Upper lobe of left lung (tissue), 6 donors: Measurements from ENCODE around the gene PIM1. TPM values are rescaled to one million over a fixed set of nuclear protein-coding genes. Genes with fewer than 3 reads are reported as not detected.

ENCODE experiments used
- ATAC-seq, 2 donors: fragments of 200-7000 bp; cut with Tn5 transposase; one replicate each; pipeline ENCODE4 v1.9.1; 2022; ENCODE audit warnings: mild to moderate bottlenecking in 2 of 2, moderate library complexity in 2 of 2; ENCODE audit not compliant: low FRiP score in 2 of 2
- DNase-seq, 2 donors: peaks; one replicate each; pipeline ENCODE4 v3.0.0-alpha.2; 2019 to 2020
- H3K27ac ChIP-seq, 4 donors: fragments of 200-600 bp; sonication (generic); one replicate each; pipeline ENCODE4 v1.5.1; 2016 to 2019
- H3K27me3 ChIP-seq, 4 donors: fragments of 200-600 bp; sonication (generic); one replicate each; pipeline ENCODE4 v1.5.1; 2017 to 2019
- H3K36me3 ChIP-seq, 4 donors: fragments of 200-600 bp; sonication (generic); one replicate each; pipeline ENCODE4 v1.5.1; 2016 to 2019
- H3K4me1 ChIP-seq, 4 donors: fragments of 200-600 bp; sonication (generic); one replicate each; pipeline ENCODE4 v1.5.1; 2018 to 2019
- H3K4me3 ChIP-seq, 4 donors: fragments of 200-600 bp; sonication (generic); one replicate each; pipeline ENCODE4 v1.5.1; 2017 to 2019; ENCODE audit warnings: mild to moderate bottlenecking in 2 of 4, moderate library complexity in 1 of 4
- H3K9me3 ChIP-seq, 4 donors: fragments of 200-600 bp; sonication (generic); one replicate each; pipeline ENCODE4 v1.5.1; 2018 to 2019
- CTCF ChIP-seq, 6 experiments: fragments of 450-650 bp in 4 of 6; fragments of 200-600 bp in 2 of 6; sonication (generic) in 2 of 6; IDR thresholded peaks; one replicate each; pipeline ENCODE4 v1.5.1; 2016 to 2019; ENCODE audit warnings: antibody characterized with exemption in 6 of 6
- EP300 ChIP-seq, 4 donors: sonication (generic); formaldehyde crosslinking; IDR thresholded peaks; one replicate each; pipeline ENCODE4 v1.5.1; 2017; ENCODE audit warnings: antibody characterized with exemption in 4 of 4, control low read depth in 2 of 4
- POLR2A ChIP-seq, 4 donors: fragments of 450-650 bp; IDR thresholded peaks; one replicate each; pipeline ENCODE4 v1.5.1; 2016 to 2017; ENCODE audit warnings: antibody characterized with exemption in 4 of 4, mild to moderate bottlenecking in 2 of 4
- POLR2AphosphoS5 ChIP-seq, 2 donors: sonication (generic); formaldehyde crosslinking; IDR thresholded peaks; one replicate each; pipeline ENCODE4 v1.5.1; 2017; ENCODE audit warnings: antibody characterized with exemption in 2 of 2
- WGBS, 2 donors: methylation state at CpG; one replicate each; pipeline ENCODE4 v1.1.5; 2017 to 2018; 5-methylcytosine and 5-hydroxymethylcytosine counted together
- total RNA-seq, 6 donors: library from RNA; depleted of rRNA in 4 of 6; stranded (reverse); fragments of >200 nt in 4 of 6; gene quantifications; one replicate each; pipeline versions ENCODE4 v1.1.0 to v1.2.1, GENCODE V29; 2016 to 2021
- donor health status: DM: no; HTN: no; CAD: no; lungs with moderate emphysema.
- donor health status: DM: no; HTN: yes; CAD: no; lungs with severe emphysema.

Gene PIM1
- total RNA-seq, 6 donors from 2014 or later = 26.9 to 80.9 (median 36.0) TPM

GRCh38 chr6:37138856-37139229 lies 31.1 kb upstream of the PIM1 start:
- Histone ChIP-seq H3K27me3 (no peaks in the 10 kb centered on the region), H3K27ac (no peak overlapping the region), H3K9me3 (no peaks in the 10 kb centered on the region), H3K4me1 (peaks cover 24 to 39% (median 30%) of the 10 kb centered on the region in 4 donors), H3K4me3 (no peak overlapping the region), H3K36me3 (no peaks in the 10 kb centered on the region)
- 75 to 100% methylated on average over 1 of the region's 1 CpG for WGBS, 2 donors
- TF ChIP-seq POLR2A (IDR thresholded peaks at IDR 0.05) (no peak), POLR2AphosphoS5 (IDR thresholded peaks at IDR 0.05) (no peak), EP300 (IDR thresholded peaks at IDR 0.05) (no peak)
- ATAC-seq (no peak), DNase-seq (no peak)

GRCh38 chr6:37139230-37139962 lies 30.6 kb upstream of the PIM1 start:
- no peak for DNase-seq
- Histone ChIP-seq H3K36me3 (no peaks in the 10 kb centered on the region), H3K4me1 (peaks cover 22 to 33% (median 25%) of the 10 kb centered on the region in 4 donors), H3K9me3 (no peaks in the 10 kb centered on the region), H3K27me3 (no peaks in the 10 kb centered on the region), H3K4me3 (no peak overlapping the region), H3K27ac (no peak overlapping the region)
- ATAC-seq = no peak
- TF ChIP-seq CTCF (IDR thresholded peaks at IDR 0.05) (no peak), POLR2AphosphoS5 (IDR thresholded peaks at IDR 0.05) (no peak), POLR2A (IDR thresholded peaks at IDR 0.05) (no peak), EP300 (IDR thresholded peaks at IDR 0.05) (no peak)
- WGBS, 2 donors = 91 to 99% methylated on average over 5 of the region's 5 CpGs

GRCh38 chr6:37140145-37140544 lies 29.8 kb upstream of the PIM1 start:
- Histone ChIP-seq H3K4me1 (peaks cover 15 to 26% (median 18%) of the 10 kb centered on the region in 4 donors), H3K36me3 (no peaks in the 10 kb centered on the region), H3K4me3 (no peak overlapping the region), H3K27me3 (no peaks in the 10 kb centered on the region), H3K9me3 (no peaks in the 10 kb centered on the region), H3K27ac (no peak overlapping the region)
- DNase-seq = no peak
- TF ChIP-seq POLR2A (IDR thresholded peaks at IDR 0.05) = no peak
- TF ChIP-seq POLR2AphosphoS5 (IDR thresholded peaks at IDR 0.05) = no peak
- no peak for TF ChIP-seq EP300 (IDR thresholded peaks at IDR 0.05)
- TF ChIP-seq CTCF (IDR thresholded peaks at IDR 0.05) = no peak
- WGBS, 2 donors = 85 to 92% methylated on average over 3 of the region's 3 CpGs
- no peak for ATAC-seq

GRCh38 chr6:37141281-37142049 lies 28.5 kb upstream of the PIM1 start:
- no peak for ATAC-seq

More at GRCh38 chr6:37141281-37142049, 28.5 kb upstream of the PIM1 start:
- TF ChIP-seq POLR2AphosphoS5 (IDR thresholded peaks at IDR 0.05) (no peak), POLR2A (IDR thresholded peaks at IDR 0.05) (no peak), EP300 (IDR thresholded peaks at IDR 0.05) (no peak), CTCF (IDR thresholded peaks at IDR 0.05) (no peak)
- WGBS, 2 donors = 72 to 79% methylated on average over 5 of the region's 5 CpGs
- no peaks in the 10 kb centered on the region for H3K9me3 ChIP-seq
- DNase-seq = no peak
- no peak overlapping the region for H3K27ac ChIP-seq
- peaks cover 11 to 16% (median 14%) of the 10 kb centered on the region in 4 donors for H3K4me1 ChIP-seq
- no peak overlapping the region for H3K4me3 ChIP-seq
- no peaks in the 10 kb centered on the region for H3K36me3 ChIP-seq
- H3K27me3 ChIP-seq = no peaks in the 10 kb centered on the region
